Loucy (cell line): ENCODE data around the gene PLAC8L1.

ENCODE experiments used
- EZH2phosphoT487 ChIP-seq: fragments of 200-600 bp; IDR thresholded peaks from 2 replicates; pipeline ENCODE4 v1.6.1; 2018; ENCODE audit warnings: antibody characterized with exemption, mild to moderate bottlenecking, moderate library complexity, borderline replicate concordance
- TF ChIP-seq, protein P1 (sequence below): fragments of 200-600 bp; sonication (generic); conservative IDR thresholded peaks from 2 replicates; pipeline ENCODE4 v1.5.1; 2014; ENCODE audit warnings: mild to moderate bottlenecking, antibody characterized with exemption, low read length

DNA sequence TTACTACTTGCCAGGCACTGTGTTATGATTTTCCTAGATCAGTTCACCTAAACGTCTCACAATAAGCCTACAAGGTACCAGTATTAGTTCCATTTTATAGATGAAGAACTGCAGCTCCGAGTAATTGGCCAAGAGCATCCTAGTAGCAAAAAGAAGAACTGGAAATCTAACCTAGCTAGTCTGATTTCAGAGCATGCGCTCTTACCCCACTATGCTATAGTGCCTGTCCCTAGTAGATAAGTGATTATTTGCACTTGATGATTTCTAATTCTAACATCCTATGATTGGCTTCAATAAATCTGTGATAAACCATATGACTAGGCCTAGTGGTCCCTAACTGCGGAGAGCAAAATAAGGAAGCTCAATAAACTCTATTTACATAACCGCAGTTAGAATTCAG lies 7.1 kb upstream of the PLAC8L1 start:
- TF ChIP-seq, protein P1, sequence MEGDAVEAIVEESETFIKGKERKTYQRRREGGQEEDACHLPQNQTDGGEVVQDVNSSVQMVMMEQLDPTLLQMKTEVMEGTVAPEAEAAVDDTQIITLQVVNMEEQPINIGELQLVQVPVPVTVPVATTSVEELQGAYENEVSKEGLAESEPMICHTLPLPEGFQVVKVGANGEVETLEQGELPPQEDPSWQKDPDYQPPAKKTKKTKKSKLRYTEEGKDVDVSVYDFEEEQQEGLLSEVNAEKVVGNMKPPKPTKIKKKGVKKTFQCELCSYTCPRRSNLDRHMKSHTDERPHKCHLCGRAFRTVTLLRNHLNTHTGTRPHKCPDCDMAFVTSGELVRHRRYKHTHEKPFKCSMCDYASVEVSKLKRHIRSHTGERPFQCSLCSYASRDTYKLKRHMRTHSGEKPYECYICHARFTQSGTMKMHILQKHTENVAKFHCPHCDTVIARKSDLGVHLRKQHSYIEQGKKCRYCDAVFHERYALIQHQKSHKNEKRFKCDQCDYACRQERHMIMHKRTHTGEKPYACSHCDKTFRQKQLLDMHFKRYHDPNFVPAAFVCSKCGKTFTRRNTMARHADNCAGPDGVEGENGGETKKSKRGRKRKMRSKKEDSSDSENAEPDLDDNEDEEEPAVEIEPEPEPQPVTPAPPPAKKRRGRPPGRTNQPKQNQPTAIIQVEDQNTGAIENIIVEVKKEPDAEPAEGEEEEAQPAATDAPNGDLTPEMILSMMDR: no peak
- no peak for TF ChIP-seq EZH2phosphoT487
